Hepatocyte (in vitro differentiated cells): ENCODE measurements around the gene OPA3. TPM values are rescaled to one million over a fixed set of nuclear protein-coding genes. Genes with fewer than 3 reads are reported as not detected.

Experiments
- DNase-seq: peaks from one replicate; pipeline ENCODE4 v3.0.0-alpha.2; 2016; ENCODE audit warnings: low spot score
- H2AFZ ChIP-seq: fragments of 200-600 bp; sonication (generic); 2 replicates; pipeline ENCODE4 v1.6.0; 2016; ENCODE audit warnings: antibody characterized with exemption, mild to moderate bottlenecking
- H3K27ac ChIP-seq: fragments of 200-600 bp; sonication (generic); 2 replicates; pipeline ENCODE4 v1.5.1; 2016; ENCODE audit warnings: mild to moderate bottlenecking
- H3K27me3 ChIP-seq: fragments of 200-600 bp; sonication (generic); 2 replicates; pipeline ENCODE4 v1.6.1; 2016
- H3K36me3 ChIP-seq: fragments of 200-600 bp; sonication (generic); replicated peaks from 2 replicates; pipeline ENCODE4 v1.5.1; 2016; ENCODE audit warnings: low read depth; ENCODE audit not compliant: insufficient read depth
- H3K4me1 ChIP-seq: fragments of 200-600 bp; sonication (generic); 2 replicates; pipeline ENCODE4 v1.5.1; 2016; ENCODE audit warnings: mild to moderate bottlenecking, moderate library complexity; ENCODE audit not compliant: insufficient read depth
- H3K4me2 ChIP-seq: fragments of 200-600 bp; sonication (generic); 2 replicates; pipeline ENCODE4 v1.6.0; 2016
- H3K4me3 ChIP-seq: fragments of 200-600 bp; sonication (generic); 2 replicates; pipeline ENCODE4 v1.5.1; 2016; ENCODE audit warnings: mild to moderate bottlenecking
- H3K79me2 ChIP-seq: fragments of 200-600 bp; sonication (generic); 2 replicates; pipeline ENCODE4 v1.6.0; 2017; ENCODE audit warnings: mild to moderate bottlenecking
- H3K9me2 ChIP-seq: fragments of 200-600 bp; sonication (generic); replicated peaks from 2 replicates; pipeline ENCODE4 v1.6.0; 2017; ENCODE audit warnings: mild to moderate bottlenecking; ENCODE audit not compliant: insufficient read depth
- H3K9me3 ChIP-seq: fragments of 200-600 bp; sonication (generic); 2 replicates; pipeline ENCODE4 v1.5.1; 2016; ENCODE audit warnings: low read depth, mild to moderate bottlenecking
- H4K20me1 ChIP-seq: fragments of 200-600 bp; sonication (generic); 2 replicates; pipeline ENCODE4 v1.6.0; 2016; ENCODE audit warnings: mild to moderate bottlenecking; ENCODE audit not compliant: insufficient read depth, poor library complexity, severe bottlenecking
- CTCF ChIP-seq: fragments of 200-600 bp; sonication (generic); IDR thresholded peaks from 2 replicates; pipeline ENCODE4 v1.5.1; 2016; ENCODE audit warnings: antibody characterized with exemption, mild to moderate bottlenecking; ENCODE audit not compliant: poor library complexity
- EZH2 ChIP-seq: fragments of 200-600 bp; sonication (generic); IDR thresholded peaks from 2 replicates; pipeline ENCODE4 v1.6.1; 2016; ENCODE audit warnings: antibody characterized with exemption, mild to moderate bottlenecking, borderline replicate concordance
- EZH2phosphoT487 ChIP-seq: fragments of 200-600 bp; sonication (generic); IDR thresholded peaks from one replicate; pipeline ENCODE4 v1.6.1; 2018; ENCODE audit warnings: antibody characterized with exemption, mild to moderate bottlenecking, low read depth, moderate library complexity; ENCODE audit not compliant: unreplicated experiment, severe bottlenecking
- WGBS: methylation state at CpG from one replicate; pipeline ENCODE4 v1.1.6; 2016; ENCODE audit warnings: low lambda C conversion rate; ENCODE audit errors: missing lambda C conversion rate; 5-methylcytosine and 5-hydroxymethylcytosine counted together
- polyA plus RNA-seq: library from polyadenylated mRNA; unstranded; fragments of >200 nt; fragmentation: Nextera tagmentation; extraction: Ambion mirVana; gene quantifications from 2 replicates; pipeline ENCODE4 v1.2.1, GENCODE V29; 2016
- total RNA-seq: library from RNA; depleted of rRNA; stranded (reverse); fragments of >200 nt; gene quantifications from 2 replicates; pipeline ENCODE4 v1.2.3, GENCODE V29; 2014

The OPA3 gene
- total and polyA plus RNA-seq, 2 experiments from 2014 or later: 15.0 to 15.1 TPM

GRCh38 chr19:45601524-45602374 is 17.1 kb upstream of the OPA3 start, which contains the start of gene GPR4:
Gene GPR4, minus strand, starts transcription at chr19:45602212. Its CDS starts 10,346 bp downstream, at chr19:45591866.
- Histone ChIP-seq H3K9me3 (no peaks in the 10 kb centered on the region), H3K4me1 (peaks cover 3% of the 10 kb centered on the region), H3K27me3 (peaks cover 67% of the 10 kb centered on the region), H2AFZ (no peak within 1 kb of the TSS), H3K4me2 (peak within 1 kb of the TSS; percentile 54), H3K4me3 (no peak within 1 kb of the TSS), H3K9me2 (no peaks in the 10 kb centered on the region), H3K27ac (no peak within 1 kb of the TSS), H3K79me2 (no peaks in the 10 kb centered on the region), H4K20me1 (no peaks in the 10 kb centered on the region), H3K36me3 (no peaks in the 10 kb centered on the region)
- WGBS: 12% methylated on average over 11 of the region's 52 CpGs
- peak; percentile 45 for DNase-seq
- TF ChIP-seq EZH2 (no peak), CTCF (no peak), EZH2phosphoT487 (no peak)

GRCh38 chr19:45601115-45601514 is 16.5 kb upstream of the OPA3 start:
- Histone ChIP-seq H3K27me3 (peaks cover 73% of the 10 kb centered on the region), H3K4me2 (no peak overlapping the region), H3K4me3 (no peak overlapping the region), H3K9me3 (no peaks in the 10 kb centered on the region), H3K27ac (no peak overlapping the region), H3K9me2 (no peaks in the 10 kb centered on the region), H3K36me3 (no peaks in the 10 kb centered on the region), H2AFZ (no peak overlapping the region), H3K4me1 (peaks cover 3% of the 10 kb centered on the region), H4K20me1 (no peaks in the 10 kb centered on the region), H3K79me2 (no peaks in the 10 kb centered on the region)
- peak; percentile 71 for TF ChIP-seq EZH2
- no peak for TF ChIP-seq CTCF
- no peak for DNase-seq
- WGBS: 28% methylated on average over 8 of the region's 10 CpGs

GRCh38 chr19:45600340-45600885 is 15.8 kb upstream of the OPA3 start:
- H3K9me3 ChIP-seq: no peaks in the 10 kb centered on the region
- H3K4me1 ChIP-seq: peaks cover 3% of the 10 kb centered on the region
- H3K4me3 ChIP-seq: no peak overlapping the region
- no peaks in the 10 kb centered on the region for H3K36me3 ChIP-seq
- WGBS: 75% methylated on average over 4 of the region's 5 CpGs
- DNase-seq: no peak
- H3K9me2 ChIP-seq: no peaks in the 10 kb centered on the region
- no peak overlapping the region for H3K27ac ChIP-seq
- no peaks in the 10 kb centered on the region for H4K20me1 ChIP-seq
- no peaks in the 10 kb centered on the region for H3K79me2 ChIP-seq
- H3K27me3 ChIP-seq: peaks cover 80% of the 10 kb centered on the region
- H2AFZ ChIP-seq: no peak overlapping the region
- TF ChIP-seq CTCF (no peak), EZH2phosphoT487 (peak; percentile 37), EZH2 (no peak)
- no peak overlapping the region for H3K4me2 ChIP-seq
